ENCODE results near the gene NGLY1.

GRCh38 chr3:25831578-25831977 lies 48.3 kb upstream of the NGLY1 start:
- TF ChIP-seq, protein P1, sequence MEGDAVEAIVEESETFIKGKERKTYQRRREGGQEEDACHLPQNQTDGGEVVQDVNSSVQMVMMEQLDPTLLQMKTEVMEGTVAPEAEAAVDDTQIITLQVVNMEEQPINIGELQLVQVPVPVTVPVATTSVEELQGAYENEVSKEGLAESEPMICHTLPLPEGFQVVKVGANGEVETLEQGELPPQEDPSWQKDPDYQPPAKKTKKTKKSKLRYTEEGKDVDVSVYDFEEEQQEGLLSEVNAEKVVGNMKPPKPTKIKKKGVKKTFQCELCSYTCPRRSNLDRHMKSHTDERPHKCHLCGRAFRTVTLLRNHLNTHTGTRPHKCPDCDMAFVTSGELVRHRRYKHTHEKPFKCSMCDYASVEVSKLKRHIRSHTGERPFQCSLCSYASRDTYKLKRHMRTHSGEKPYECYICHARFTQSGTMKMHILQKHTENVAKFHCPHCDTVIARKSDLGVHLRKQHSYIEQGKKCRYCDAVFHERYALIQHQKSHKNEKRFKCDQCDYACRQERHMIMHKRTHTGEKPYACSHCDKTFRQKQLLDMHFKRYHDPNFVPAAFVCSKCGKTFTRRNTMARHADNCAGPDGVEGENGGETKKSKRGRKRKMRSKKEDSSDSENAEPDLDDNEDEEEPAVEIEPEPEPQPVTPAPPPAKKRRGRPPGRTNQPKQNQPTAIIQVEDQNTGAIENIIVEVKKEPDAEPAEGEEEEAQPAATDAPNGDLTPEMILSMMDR (IDR thresholded peaks at IDR 0.05) = no peak
- TF ChIP-seq EP300 (IDR thresholded peaks at IDR 0.05) (no peak), POLR2AphosphoS5 (IDR thresholded peaks at IDR 0.05) (no peak), POLR2A (IDR thresholded peaks at IDR 0.05) (no peak)

Data from upper lobe of left lung (tissue), 4 donors.